Measurements from ENCODE around the gene PDLIM4. TPM values are rescaled to one million over a fixed set of nuclear protein-coding genes. Genes with fewer than 3 reads are reported as not detected.

The PDLIM4 gene
- polyA plus RNA-seq, 1 donor (not counting 4 experiments of a cell fraction or from before 2014, with no cell fraction given) = 38.3 TPM

- Histone ChIP-seq H3K27me3 (ENCODE audit: control insufficient read depth, extremely low read depth, insufficient read depth, low read length) (no peaks in the 10 kb centered on the region), H3K9ac (ENCODE audit: control insufficient read depth, extremely low read depth, insufficient read depth, low read length) (no peak overlapping the region), H3K9me3 (ENCODE audit: control insufficient read depth, low read depth, low read length) (no peaks in the 10 kb centered on the region), H2AFZ (ENCODE audit: control insufficient read depth, low read length) (no peak overlapping the region), H3K27ac (ENCODE audit: control insufficient read depth, insufficient read depth, low read length) (no peak overlapping the region), H4K20me1 (ENCODE audit: control insufficient read depth, extremely low read depth, insufficient read depth, low read length) (no peaks in the 10 kb centered on the region), H3K4me3 (ENCODE audit: control insufficient read depth in 2 of 3, extremely low read depth in 1 of 3, insufficient read depth in 2 of 3, low read depth in 1 of 3, low read length in 3 of 3) (no peak overlapping the region), H3K4me1 (ENCODE audit: control insufficient read depth, extremely low read depth, insufficient read depth, low read length) (peaks cover 17% of the 10 kb centered on the region), H3K79me2 (ENCODE audit: control insufficient read depth, insufficient read depth, low read length) (no peaks in the 10 kb centered on the region), H3K36me3 (ENCODE audit: control insufficient read depth in 2 of 2, extremely low read depth in 1 of 2, insufficient read depth in 2 of 2, low read length in 2 of 2) (peaks cover under 1 to 7% of the 10 kb centered on the region in 2 experiments), H3K4me2 (ENCODE audit: control insufficient read depth, extremely low read depth, insufficient read depth, low read depth, low read length) (no peak overlapping the region), H3K9me1 (ENCODE audit: control insufficient read depth, extremely low read depth, insufficient read depth, low read length) (peaks cover 3% of the 10 kb centered on the region)
- TF ChIP-seq EZH2 (IDR thresholded peaks at IDR 0.05; ENCODE audit: low read length) (no peak), CTCF (optimal IDR thresholded peaks at IDR 0.05 in 1 of 3, IDR thresholded peaks at IDR 0.05 in 1 of 3, conservative IDR thresholded peaks at IDR 0.05 in 1 of 3; ENCODE audit: extremely low read depth in 1 of 3, insufficient read depth in 2 of 3, low read length in 3 of 3) (no peak)
- DNase-seq (ENCODE audit: low read depth, low spot score) = no peak
- no peak for FAIRE-seq
- dilution Hi-C loops (cut with MboI; ENCODE audit: extremely low pct_ligation_motif_present, low sequenced_read_pairs) = no loop called here
Measured at GRCh38 chr5:132277256-132277655, 19.8 kb downstream of the PDLIM4 start.

- DNase-seq (ENCODE audit: low read depth, low spot score) = no peak
- FAIRE-seq = no peak
- dilution Hi-C loops (cut with MboI; ENCODE audit: extremely low pct_ligation_motif_present, low sequenced_read_pairs) = no loop called here
Measured at GRCh38 chr5:132277971-132278853, 20.7 kb downstream of the PDLIM4 start.

More at GRCh38 chr5:132277971-132278853, 20.7 kb downstream of the PDLIM4 start:
- Histone ChIP-seq H3K36me3 (ENCODE audit: control insufficient read depth in 2 of 2, extremely low read depth in 1 of 2, insufficient read depth in 2 of 2, low read length in 2 of 2) (peaks cover 0 to 2% of the 10 kb centered on the region in 2 experiments), H3K27me3 (ENCODE audit: control insufficient read depth, extremely low read depth, insufficient read depth, low read length) (no peaks in the 10 kb centered on the region), H3K4me2 (ENCODE audit: control insufficient read depth, extremely low read depth, insufficient read depth, low read depth, low read length) (no peak overlapping the region), H3K4me1 (ENCODE audit: control insufficient read depth, extremely low read depth, insufficient read depth, low read length) (peaks cover 17% of the 10 kb centered on the region), H3K4me3 (ENCODE audit: control insufficient read depth in 2 of 3, extremely low read depth in 1 of 3, insufficient read depth in 2 of 3, low read depth in 1 of 3, low read length in 3 of 3) (no peak overlapping the region), H3K79me2 (ENCODE audit: control insufficient read depth, insufficient read depth, low read length) (no peaks in the 10 kb centered on the region), H3K9me3 (ENCODE audit: control insufficient read depth, low read depth, low read length) (no peaks in the 10 kb centered on the region), H3K9ac (ENCODE audit: control insufficient read depth, extremely low read depth, insufficient read depth, low read length) (no peak overlapping the region), H3K9me1 (ENCODE audit: control insufficient read depth, extremely low read depth, insufficient read depth, low read length) (peaks cover 3% of the 10 kb centered on the region), H2AFZ (ENCODE audit: control insufficient read depth, low read length) (no peak overlapping the region), H4K20me1 (ENCODE audit: control insufficient read depth, extremely low read depth, insufficient read depth, low read length) (no peaks in the 10 kb centered on the region), H3K27ac (ENCODE audit: control insufficient read depth, insufficient read depth, low read length) (no peak overlapping the region)
- TF ChIP-seq EZH2 (IDR thresholded peaks at IDR 0.05; ENCODE audit: low read length) = no peak
- TF ChIP-seq CTCF (optimal IDR thresholded peaks at IDR 0.05 in 1 of 3, IDR thresholded peaks at IDR 0.05 in 1 of 3, conservative IDR thresholded peaks at IDR 0.05 in 1 of 3; ENCODE audit: extremely low read depth in 1 of 3, insufficient read depth in 2 of 3, low read length in 3 of 3) = no peak

Measured in keratinocyte (primary cell).